GM10248 (cell line): ENCODE data around the gene AP2B1.

Experiments used
- CTCF ChIA-PET: fragments of 300-600 bp; sonication (Branson Sonifier 250); formaldehyde crosslinking; extraction: SDS; loops from one replicate; lab custom pipeline; 2021; ENCODE audit warnings: antibody characterized with exemption; lab: Yijun Ruan, JAX
- POLR2A ChIA-PET: fragments of 350-650 bp; sonication (Branson Sonifier 250); formaldehyde crosslinking; extraction: SDS; loops from one replicate; lab custom pipeline; 2020; ENCODE audit warnings: antibody characterized with exemption; lab: Yijun Ruan, JAX
- DNase-seq: peaks from one replicate; pipeline ENCODE4 v3.0.0; 2012; ENCODE audit errors: extremely low spot score
- CTCF ChIP-seq: IDR thresholded peaks from 2 replicates; pipeline ENCODE4 v1.5.1; 2012; ENCODE audit warnings: mild to moderate bottlenecking, low read depth; ENCODE audit errors: extremely low read depth, missing control alignments, control extremely low read depth

The AP2B1 gene

DNA sequence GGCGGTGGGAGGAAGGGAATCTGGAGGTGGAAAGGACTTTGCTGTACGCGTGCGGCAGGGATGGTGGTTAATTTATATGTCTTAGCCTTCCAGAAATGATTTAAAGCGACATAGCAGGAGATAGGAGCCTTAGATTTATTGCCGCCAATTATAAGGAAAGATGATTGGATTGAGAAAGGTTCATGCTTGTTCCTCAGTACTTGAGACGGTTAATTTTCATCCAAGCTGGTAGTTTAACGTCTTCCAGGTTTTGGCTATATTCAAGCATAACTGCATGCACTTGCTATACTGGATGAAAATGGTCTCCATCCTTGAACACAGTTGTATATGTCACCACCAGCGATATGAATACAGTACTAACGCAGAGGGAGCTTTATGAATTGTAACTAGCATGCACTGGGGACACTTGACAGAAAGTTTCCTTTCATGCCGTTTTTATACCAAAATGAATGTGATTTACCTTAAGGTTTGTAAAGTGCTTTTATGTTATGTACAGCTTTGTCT, 8.1 kb upstream of the AP2B1 start:
- ChIA-PET CTCF (interaction anchor here (1.0 to 2.2 kb wide), 11 partner anchors 9 to 266 kb away, joined by 3 to 9 read pairs (median 5); partner anchors contain the start of gene SLFN12L), POLR2A (interaction anchor here (0.5 to 1.6 kb wide), 4 partner anchors 8 to 205 kb away, joined by 3 to 5 read pairs (median 4); partner anchors contain the start of genes AP2B1 and SLFN11)
- peak; percentile 18 for DNase-seq
- no peak for TF ChIP-seq CTCF

DNA sequence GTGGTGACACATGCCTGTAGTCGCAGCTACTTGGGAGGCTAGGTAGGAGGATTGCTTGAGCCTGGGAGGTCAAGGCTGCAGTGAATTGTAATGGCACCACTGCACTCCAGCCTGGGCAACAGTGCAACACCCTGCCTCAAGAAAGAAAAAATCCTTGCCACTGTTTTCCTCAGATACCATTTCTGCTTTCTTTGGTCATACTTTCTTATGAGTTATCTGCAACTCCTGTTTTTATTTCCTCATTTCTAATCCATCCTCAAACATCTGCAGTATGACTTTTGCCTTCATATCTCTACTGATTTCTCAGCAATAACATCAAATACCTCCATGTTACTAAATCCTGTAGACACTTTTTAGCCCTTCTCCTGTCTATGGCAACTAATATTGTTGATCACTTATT, 3.1 kb upstream of the AP2B1 start:
- no peak for TF ChIP-seq CTCF
- DNase-seq: no peak
- CTCF ChIA-PET: no interaction called here
- POLR2A ChIA-PET: no interaction called here

DNA sequence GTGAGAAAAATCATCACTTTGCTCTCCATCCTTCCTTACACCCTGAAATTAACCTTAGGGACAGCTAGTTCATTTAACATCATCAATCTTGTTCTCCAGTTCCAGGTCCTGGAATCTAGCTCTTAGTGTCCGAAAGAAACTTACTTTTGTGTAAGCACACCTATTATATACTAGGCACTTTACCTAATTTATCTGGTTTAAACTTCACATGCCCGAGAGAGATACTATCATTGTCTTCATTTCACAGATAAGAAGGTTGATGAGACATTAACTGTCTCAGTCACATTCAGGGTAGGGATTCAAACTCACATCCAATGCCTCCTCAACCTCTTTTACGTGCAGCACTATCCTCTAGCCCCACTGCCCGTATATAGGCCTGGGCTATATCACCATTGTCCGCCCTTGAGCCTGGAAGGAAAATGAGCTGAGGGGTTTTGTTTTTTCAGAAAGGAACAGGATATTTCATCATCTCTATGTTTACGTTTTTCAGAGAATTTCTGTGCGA, 501 bp upstream of the AP2B1 start:
- DNase-seq: no peak
- ChIA-PET CTCF (interaction anchor here (1.1 to 1.9 kb wide), 2 partner anchors 9 to 47 kb away, joined by 4 to 5 read pairs; no protein-coding TSS in a partner anchor), POLR2A (interaction anchor here (1.3 kb wide), 1 partner anchor 8 kb away, joined by 5 read pairs; the partner anchor contains the start of gene PEX12)
- TF ChIP-seq CTCF: no peak

DNA sequence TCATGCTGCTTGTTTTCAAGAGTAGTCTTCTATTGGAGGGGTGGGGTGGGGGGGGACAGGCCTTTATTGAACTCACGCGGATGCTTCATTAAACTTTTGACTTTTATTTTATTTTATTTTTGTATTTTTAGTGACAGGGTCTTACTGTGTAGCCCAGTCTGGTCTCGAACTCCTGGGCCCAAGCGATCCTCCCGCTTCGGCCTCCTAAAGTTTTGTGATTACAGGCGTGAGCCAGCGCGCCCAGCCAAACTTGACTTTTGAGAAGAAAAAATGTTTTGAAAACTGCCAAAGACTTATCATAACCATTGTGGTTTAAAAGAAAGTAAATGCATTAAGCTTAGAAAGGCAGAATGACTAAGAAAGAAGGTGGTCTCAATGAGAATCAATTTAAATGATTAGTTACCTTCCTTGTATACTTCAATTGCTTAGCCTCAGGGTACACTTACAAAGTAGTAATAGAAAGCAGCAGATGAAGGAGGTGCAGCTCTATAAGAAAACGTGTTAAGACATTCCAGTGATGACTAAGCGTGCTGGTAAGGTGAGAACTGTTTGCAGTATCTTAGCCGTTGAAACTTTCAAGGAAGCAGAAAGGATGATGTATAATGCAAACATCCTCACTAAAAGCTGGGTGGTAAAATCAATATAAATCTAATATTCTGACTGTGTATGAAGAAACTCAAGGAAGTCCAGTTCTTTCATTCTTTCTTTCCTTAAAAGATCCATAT, 1.2 kb downstream of the AP2B1 start:
- ChIA-PET POLR2A (interaction anchor here (0.6 kb wide), 1 partner anchor 220 kb away, joined by 5 read pairs; no protein-coding TSS in a partner anchor), CTCF (interaction anchor here (0.9 to 2.4 kb wide), 8 partner anchors 9 to 54 kb away, joined by 3 to 8 read pairs (median 3); partner anchors contain the start of gene PEX12)
- no peak for TF ChIP-seq CTCF
- DNase-seq: peak; percentile 36

DNA sequence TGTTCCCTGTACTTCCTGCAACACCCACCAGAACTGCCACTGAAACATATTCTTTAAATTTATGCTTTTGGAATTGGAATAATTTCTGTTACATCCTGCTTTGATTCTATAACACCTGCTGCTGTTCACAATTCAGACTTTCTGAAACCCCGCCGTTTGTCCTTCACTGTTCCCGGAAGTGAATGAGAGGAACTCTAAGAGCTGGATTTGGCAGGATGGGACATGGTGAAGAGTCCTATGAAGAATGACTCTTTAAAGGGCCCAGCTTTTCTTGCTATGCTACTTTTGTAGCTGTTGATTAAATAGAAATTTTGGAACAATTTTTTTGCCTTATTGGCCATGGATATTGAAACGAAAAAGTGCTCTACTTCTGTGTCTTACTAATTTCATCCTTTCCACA, 8.9 kb downstream of the AP2B1 start:
- ChIA-PET CTCF (interaction anchor here (0.8 to 1.4 kb wide), 4 partner anchors 9 to 154 kb away, joined by 3 to 5 read pairs (median 4); no protein-coding TSS in a partner anchor), POLR2A (no interaction called here)
- no peak for DNase-seq
- TF ChIP-seq CTCF: no peak

GRCh38 chr17:35596530-35597233, 9.6 kb downstream of the AP2B1 start:
- ChIA-PET CTCF (interaction anchor here (0.8 to 1.7 kb wide), 5 partner anchors 8 to 21 kb away, joined by 3 to 4 read pairs (median 3); no protein-coding TSS in a partner anchor), POLR2A (no interaction called here)
- no peak for DNase-seq
- no peak for TF ChIP-seq CTCF
